Measurements from ENCODE around the gene GRPEL2.
"Not testable (repeated sequence)": the region's sequence is repeated elsewhere in the genome, so short reads cannot be mapped to it uniquely, and the experiment has no call there.

Gene GRPEL2

GRCh38 chr5:149391524-149391923 is 46.2 kb downstream of the GRPEL2 start:
- H3K9ac ChIP-seq (ENCODE audit: low read depth, low read length): no peak overlapping the region
- H3K4me1 ChIP-seq (ENCODE audit: insufficient read depth, low read length): no peaks in the 10 kb centered on the region
- no peaks in the 10 kb centered on the region for H3K9me3 ChIP-seq (ENCODE audit: insufficient read depth, low read depth, low read length)
- H3K36me3 ChIP-seq (ENCODE audit: insufficient read depth, low read depth, low read length): no peaks in the 10 kb centered on the region
- H3K27ac ChIP-seq (ENCODE audit: low read length): no peak overlapping the region
- H3K4me3 ChIP-seq (ENCODE audit: low read length): no peak overlapping the region
- H3K27me3 ChIP-seq (ENCODE audit: insufficient read depth, low read length): no peaks in the 10 kb centered on the region

DNA sequence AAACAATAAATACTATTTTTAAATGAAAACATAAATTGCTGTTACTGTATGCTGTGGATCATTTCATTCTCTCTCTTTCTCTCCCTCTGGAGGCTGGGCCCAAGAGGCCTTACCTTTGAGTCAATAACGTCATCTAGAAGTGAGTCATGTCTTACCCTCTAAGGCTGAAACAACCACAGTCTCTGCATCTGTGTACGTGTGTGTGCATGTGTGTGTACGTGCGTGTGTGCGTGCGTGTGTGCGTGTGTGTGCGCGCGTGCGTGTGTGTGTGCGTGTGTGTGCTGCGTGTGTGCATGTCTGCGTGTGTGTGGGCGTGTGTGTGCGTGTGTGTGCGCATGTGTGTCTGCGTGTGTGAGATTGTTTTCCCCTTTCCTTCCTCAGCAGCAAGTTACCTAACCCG is 47.4 kb downstream of the GRPEL2 start:
- H3K9ac ChIP-seq (ENCODE audit: low read depth, low read length): no peak overlapping the region
- H3K9me3 ChIP-seq (ENCODE audit: insufficient read depth, low read depth, low read length): no peaks in the 10 kb centered on the region
- H3K4me1 ChIP-seq (ENCODE audit: insufficient read depth, low read length): no peaks in the 10 kb centered on the region
- no peak overlapping the region for H3K27ac ChIP-seq (ENCODE audit: low read length)
- H3K4me3 ChIP-seq (ENCODE audit: low read length): no peak overlapping the region
- no peaks in the 10 kb centered on the region for H3K36me3 ChIP-seq (ENCODE audit: insufficient read depth, low read depth, low read length)
- H3K27me3 ChIP-seq (ENCODE audit: insufficient read depth, low read length): no peaks in the 10 kb centered on the region

- not testable (repeated sequence) for H3K27me3 ChIP-seq (ENCODE audit: insufficient read depth, low read length); H3K9ac ChIP-seq (ENCODE audit: low read depth, low read length); H3K9me3 ChIP-seq (ENCODE audit: insufficient read depth, low read depth, low read length); H3K4me3 ChIP-seq (ENCODE audit: low read length); H3K36me3 ChIP-seq (ENCODE audit: insufficient read depth, low read depth, low read length); H3K4me1 ChIP-seq (ENCODE audit: insufficient read depth, low read length); H3K27ac ChIP-seq (ENCODE audit: low read length)
These were observed 49.7 kb downstream of the GRPEL2 start for GRCh38 chr5:149394996-149395395.

- Histone ChIP-seq H3K4me3 (ENCODE audit: low read length) (no peak overlapping the region), H3K4me1 (ENCODE audit: insufficient read depth, low read length) (no peaks in the 10 kb centered on the region), H3K36me3 (ENCODE audit: insufficient read depth, low read depth, low read length) (no peaks in the 10 kb centered on the region), H3K27ac (ENCODE audit: low read length) (no peak overlapping the region), H3K9ac (ENCODE audit: low read depth, low read length) (no peak overlapping the region), H3K9me3 (ENCODE audit: insufficient read depth, low read depth, low read length) (no peaks in the 10 kb centered on the region), H3K27me3 (ENCODE audit: insufficient read depth, low read length) (no peaks in the 10 kb centered on the region)
These were observed 52.2 kb downstream of the GRPEL2 start for GRCh38 chr5:149397530-149397929.

DNA sequence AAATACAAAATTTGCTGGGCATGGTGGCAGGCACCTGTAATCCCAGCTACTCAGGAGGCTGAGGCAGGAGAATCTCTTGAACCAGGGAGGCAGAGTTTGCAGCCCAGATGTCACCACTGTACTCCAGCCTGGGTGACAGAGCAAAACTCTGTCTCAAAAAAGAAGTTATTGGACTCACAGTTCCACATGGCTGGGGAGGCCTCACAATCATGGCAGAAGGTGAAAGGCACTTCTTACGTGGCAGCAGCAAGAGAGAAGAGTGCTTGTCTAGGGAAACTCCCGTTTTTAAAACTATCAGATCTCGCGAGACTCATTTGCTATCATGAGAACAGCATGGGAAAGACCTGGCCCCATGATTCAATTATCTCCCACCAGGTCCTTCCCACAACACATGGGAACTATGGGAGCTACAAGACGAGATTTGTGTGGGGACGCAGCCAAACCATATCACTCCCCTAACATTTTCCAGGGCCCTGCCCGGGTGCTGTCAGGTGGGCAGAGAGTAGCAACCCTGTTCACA is 53.5 kb downstream of the GRPEL2 start:
- not testable (repeated sequence) for H3K4me3 ChIP-seq (ENCODE audit: low read length); H3K27ac ChIP-seq (ENCODE audit: low read length); H3K27me3 ChIP-seq (ENCODE audit: insufficient read depth, low read length); H3K36me3 ChIP-seq (ENCODE audit: insufficient read depth, low read depth, low read length); H3K9me3 ChIP-seq (ENCODE audit: insufficient read depth, low read depth, low read length); H3K4me1 ChIP-seq (ENCODE audit: insufficient read depth, low read length); H3K9ac ChIP-seq (ENCODE audit: low read depth, low read length)

DNA sequence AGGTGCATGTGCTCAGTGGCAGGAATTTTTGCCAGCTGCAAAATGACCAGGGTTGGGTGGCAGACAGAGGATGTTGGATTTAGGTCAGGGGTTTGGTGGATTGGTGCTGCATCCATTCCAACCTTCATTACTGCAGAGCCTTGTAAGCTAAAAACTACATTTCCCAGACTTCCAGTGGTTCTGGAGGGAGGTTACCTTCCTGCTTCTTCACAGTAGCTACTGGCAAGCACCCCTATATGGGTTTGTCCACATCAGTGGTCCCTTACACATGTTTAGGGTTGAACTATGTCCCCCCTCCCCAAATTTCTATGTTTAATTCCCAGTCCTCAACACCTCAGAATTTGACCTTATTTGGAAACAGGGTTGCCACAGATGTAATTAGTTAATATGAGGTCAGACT is 54.5 kb downstream of the GRPEL2 start:
- H3K9me3 ChIP-seq (ENCODE audit: insufficient read depth, low read depth, low read length): no peaks in the 10 kb centered on the region
- no peaks in the 10 kb centered on the region for H3K27me3 ChIP-seq (ENCODE audit: insufficient read depth, low read length)
- no peak overlapping the region for H3K27ac ChIP-seq (ENCODE audit: low read length)
- no peak overlapping the region for H3K4me3 ChIP-seq (ENCODE audit: low read length)
- no peaks in the 10 kb centered on the region for H3K36me3 ChIP-seq (ENCODE audit: insufficient read depth, low read depth, low read length)
- H3K9ac ChIP-seq (ENCODE audit: low read depth, low read length): no peak overlapping the region
- H3K4me1 ChIP-seq (ENCODE audit: insufficient read depth, low read length): no peaks in the 10 kb centered on the region

DNA sequence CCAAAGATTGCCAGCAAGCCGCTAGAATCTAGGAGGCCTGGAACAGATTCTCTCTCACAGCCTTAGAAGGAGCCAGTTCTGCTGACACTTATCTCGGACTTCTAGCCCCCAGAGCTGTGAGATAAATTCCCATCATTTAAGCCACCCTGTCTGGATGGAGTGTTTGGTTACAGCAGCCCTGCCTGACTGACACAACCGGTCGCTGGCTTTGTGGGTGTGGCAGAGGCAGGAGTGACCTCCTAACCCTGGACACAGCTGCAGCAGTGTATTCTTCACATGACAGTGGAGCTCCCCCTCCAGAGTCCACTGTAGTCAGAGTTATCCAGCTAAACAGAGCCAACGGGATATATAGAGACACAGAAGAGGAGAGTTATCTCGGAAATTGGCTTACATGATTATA is 55.0 kb downstream of the GRPEL2 start:
- no peak overlapping the region for H3K4me3 ChIP-seq (ENCODE audit: low read length)
- H3K27ac ChIP-seq (ENCODE audit: low read length): no peak overlapping the region
- no peaks in the 10 kb centered on the region for H3K36me3 ChIP-seq (ENCODE audit: insufficient read depth, low read depth, low read length)
- H3K27me3 ChIP-seq (ENCODE audit: insufficient read depth, low read length): no peaks in the 10 kb centered on the region
- H3K9me3 ChIP-seq (ENCODE audit: insufficient read depth, low read depth, low read length): no peaks in the 10 kb centered on the region
- no peak overlapping the region for H3K9ac ChIP-seq (ENCODE audit: low read depth, low read length)
- H3K4me1 ChIP-seq (ENCODE audit: insufficient read depth, low read length): no peaks in the 10 kb centered on the region

DNA sequence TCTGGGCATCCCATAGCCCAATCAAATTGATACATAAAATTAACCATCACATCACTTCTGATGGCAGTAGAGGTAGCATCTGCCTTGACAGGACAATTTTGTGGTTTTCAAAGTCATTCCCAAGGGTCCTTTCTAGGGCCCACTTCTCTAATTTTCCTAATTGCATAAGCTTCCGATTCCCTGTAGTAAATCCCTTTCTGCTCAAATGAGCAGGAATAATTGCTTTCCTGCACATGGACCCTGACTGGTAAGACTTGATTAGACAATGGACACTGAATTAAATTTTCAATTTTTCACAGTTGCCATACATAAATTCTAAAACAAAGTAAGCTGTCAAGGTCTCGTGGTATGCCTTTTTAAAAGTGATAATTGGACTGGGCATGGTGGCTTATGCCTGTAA is 55.8 kb downstream of the GRPEL2 start:
- Histone ChIP-seq H3K36me3 (ENCODE audit: insufficient read depth, low read depth, low read length) (no peaks in the 10 kb centered on the region), H3K27me3 (ENCODE audit: insufficient read depth, low read length) (no peaks in the 10 kb centered on the region), H3K27ac (ENCODE audit: low read length) (no peak overlapping the region), H3K4me3 (ENCODE audit: low read length) (no peak overlapping the region), H3K9ac (ENCODE audit: low read depth, low read length) (no peak overlapping the region), H3K9me3 (ENCODE audit: insufficient read depth, low read depth, low read length) (no peaks in the 10 kb centered on the region), H3K4me1 (ENCODE audit: insufficient read depth, low read length) (no peaks in the 10 kb centered on the region)

DNA sequence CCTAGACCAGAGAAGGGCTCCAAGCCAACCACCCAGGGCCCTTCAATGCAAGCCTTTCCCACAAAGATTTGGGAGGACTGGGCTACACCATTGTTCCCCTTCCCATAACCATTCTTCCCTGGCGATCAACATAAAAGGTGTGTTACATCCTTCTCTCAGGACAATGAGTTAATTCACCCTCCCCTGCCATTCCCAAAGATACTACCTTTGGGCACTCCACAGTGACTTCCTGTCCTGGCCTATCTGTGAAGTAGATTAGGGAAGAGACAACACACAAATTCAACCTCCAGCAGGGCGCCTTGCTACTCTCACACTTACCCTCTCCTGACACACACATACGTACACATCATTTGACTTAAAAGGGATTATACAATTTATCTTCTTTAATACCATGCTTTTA is 57.0 kb downstream of the GRPEL2 start:
- Histone ChIP-seq H3K4me1 (ENCODE audit: insufficient read depth, low read length) (no peaks in the 10 kb centered on the region; the same call in 1 of the 2 replicates), H3K9ac (ENCODE audit: low read depth, low read length) (no peak overlapping the region), H3K27me3 (ENCODE audit: insufficient read depth, low read length) (no peaks in the 10 kb centered on the region), H3K27ac (ENCODE audit: low read length) (no peak overlapping the region), H3K9me3 (ENCODE audit: insufficient read depth, low read depth, low read length) (no peaks in the 10 kb centered on the region), H3K36me3 (ENCODE audit: insufficient read depth, low read depth, low read length) (no peaks in the 10 kb centered on the region), H3K4me3 (ENCODE audit: low read length) (no peak overlapping the region)
